Stimulated activated CD8-positive, alpha-beta memory T cell treated with anti-CD3 and anti-CD28 coated beads, Interleukin-4, amount 100 ng/mL, for 4 hours (primary cell): Measurements from ENCODE around the gene CFAP161.
"Not testable (repeated sequence)": the region's sequence is repeated elsewhere in the genome, so short reads cannot be mapped to it uniquely, and the experiment has no call there.

Experiments
- DNase-seq, 2 donors: peaks; one replicate each; pipeline ENCODE4 v3.0.0-alpha.2; 2020; ENCODE audit warnings: low read depth in 2 of 2, low spot score in 1 of 2

CFAP161 gene

DNA sequence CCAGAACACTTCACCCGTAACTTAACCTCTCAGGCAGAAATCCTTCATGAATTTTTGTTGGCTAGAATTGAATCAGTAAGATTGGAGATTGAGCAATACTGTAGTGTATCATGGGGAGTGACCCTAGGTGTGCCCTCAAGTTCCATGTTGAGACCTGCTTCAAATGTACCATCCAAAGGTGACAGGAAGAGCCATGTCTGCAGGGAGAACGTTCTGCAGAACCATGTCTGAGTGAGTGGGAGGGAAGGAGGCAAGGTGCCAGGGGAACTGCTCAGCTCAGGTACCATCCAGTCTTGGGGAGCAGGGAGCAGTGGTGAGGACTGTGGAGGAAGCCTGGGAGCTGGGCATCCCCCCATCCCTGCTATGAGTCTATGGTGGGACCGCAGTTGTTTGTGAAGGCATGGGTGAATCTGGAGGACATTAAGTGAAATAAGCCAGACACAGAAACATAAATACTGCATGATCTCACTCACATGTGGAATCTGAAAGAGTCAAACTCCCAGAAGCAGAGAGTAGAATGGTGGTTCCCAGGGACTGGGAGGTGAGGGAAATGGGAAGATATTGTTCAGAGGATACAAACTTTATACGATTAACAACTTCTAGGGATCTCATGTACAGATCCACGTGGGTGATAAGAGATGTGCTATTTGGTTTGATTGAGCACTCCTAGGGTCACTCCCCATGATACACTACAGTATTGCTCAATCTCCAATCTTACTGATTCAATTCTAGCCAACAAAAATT is 23.3 kb downstream of the CFAP161 start:
- DNase-seq: no peak

DNA sequence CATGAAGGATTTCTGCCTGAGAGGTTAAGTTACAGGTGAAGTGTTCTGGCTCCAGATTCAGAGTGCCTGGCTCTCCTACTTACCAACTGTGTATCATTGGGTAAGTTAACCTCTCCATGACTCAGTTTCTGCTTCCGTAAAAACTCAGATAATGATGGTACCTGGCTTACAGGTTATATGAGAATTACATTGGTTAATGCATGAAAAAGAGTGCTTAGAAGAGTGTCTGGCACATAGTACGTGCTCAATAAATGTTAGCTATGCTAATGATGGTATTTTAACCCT is 23.8 kb downstream of the CFAP161 start:
- no peak for DNase-seq

DNA sequence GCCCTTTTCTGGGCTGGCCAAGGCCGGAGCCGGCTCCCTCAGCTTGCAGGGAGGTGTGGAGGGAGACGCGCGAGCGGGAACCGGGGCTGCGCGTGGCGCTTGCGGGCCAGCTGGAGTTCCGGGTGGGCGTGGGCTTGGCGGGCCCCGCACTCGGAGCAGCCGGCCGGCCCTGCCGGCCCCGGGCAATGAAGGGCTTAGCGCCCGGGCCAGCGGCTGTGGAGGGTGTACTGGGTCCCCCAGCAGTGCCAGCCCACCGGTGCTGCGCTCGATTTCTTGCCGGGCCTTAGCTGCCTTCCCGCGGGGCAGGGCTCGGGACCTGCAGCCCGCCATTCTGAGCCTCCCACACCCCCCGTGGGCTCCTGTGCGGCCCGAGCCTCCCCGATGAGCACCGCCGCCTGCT is 24.5 kb downstream of the CFAP161 start:
- not testable (repeated sequence) for DNase-seq

DNA sequence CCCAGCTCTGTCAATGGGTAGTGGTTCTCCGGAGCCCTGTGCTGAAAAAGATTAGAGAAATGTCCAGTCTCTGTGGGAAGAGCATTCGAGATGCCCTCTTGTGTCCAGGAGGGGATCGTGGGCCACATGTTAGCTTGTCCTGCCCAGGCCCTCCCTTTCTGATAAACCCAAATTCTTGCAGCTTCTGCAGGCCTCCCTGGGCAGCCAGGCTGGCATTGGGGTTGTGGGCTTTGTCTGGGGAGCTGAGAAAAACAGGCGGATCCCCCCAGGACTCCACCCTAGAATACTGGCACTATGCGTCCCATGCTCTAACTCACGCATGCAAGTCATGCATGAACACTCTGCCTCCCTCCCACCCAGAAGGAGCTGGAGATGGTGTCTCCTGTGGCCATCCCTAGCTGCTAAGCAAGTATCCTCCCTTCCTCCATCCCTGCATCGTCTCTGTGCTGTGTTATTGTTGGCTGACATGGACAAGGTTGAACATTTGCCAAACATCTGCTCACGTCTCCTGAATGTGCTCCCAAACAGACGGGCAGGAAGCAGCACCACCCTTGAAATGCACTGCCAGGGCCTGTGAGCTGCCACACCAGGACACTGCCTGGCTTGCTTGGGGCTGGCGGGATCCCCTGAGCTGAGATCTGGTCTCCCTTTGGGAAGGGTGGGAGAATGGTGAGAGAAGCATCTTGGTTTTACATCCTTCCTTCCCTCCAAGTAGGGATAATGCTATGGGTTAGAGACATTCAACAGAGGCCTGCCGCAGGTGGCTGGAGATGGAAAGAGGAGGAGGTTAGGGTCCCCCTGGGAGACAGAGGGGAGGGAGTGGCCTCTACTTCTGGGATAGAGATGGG is 26.5 kb downstream of the CFAP161 start:
- DNase-seq: no peak

DNA sequence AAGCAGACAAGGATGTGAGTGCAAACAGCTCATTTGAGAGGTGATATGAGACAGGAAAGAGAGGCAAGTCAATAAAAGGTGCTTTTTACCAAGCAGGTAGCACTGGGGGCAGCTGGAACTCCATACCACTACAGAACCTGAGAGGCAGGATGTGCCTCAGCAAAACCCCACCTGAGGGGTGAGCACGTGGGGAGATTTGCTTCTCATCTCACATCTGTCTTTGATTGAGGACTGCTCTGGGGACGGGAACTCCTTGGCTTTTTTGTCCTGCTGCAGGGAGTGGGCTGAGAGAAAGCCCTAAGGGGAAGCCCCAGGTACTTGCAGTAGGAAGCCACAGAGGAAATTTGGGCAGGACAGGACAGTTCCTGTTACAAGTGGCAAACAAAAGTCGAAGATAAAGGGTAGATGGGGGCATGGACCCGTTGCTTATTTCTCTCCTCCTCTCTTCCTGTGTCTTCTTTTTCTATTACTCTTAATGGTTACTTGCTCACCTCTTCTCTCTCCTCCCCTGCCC is 27.1 kb downstream of the CFAP161 start:
- DNase-seq: no peak

DNA sequence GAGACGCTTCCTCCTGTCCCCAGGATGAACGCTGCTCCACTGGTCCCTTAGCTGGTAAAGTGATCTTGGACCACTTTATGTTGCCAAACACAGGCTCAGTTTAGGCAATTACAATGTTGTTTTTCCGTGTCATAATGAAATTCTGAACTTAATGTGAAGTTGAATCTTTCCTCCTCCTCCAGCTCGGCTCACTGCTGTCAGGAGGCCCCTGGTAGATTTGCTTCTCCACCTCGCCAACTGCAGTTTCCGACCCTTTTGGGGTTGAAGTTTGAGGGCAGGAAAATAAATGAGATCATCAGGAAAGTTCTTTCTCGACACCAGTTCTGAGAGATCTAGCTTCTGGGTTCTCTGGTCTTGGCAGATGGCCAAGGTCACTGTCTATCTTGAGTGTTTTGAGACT is 27.8 kb downstream of the CFAP161 start:
- no peak for DNase-seq

DNA sequence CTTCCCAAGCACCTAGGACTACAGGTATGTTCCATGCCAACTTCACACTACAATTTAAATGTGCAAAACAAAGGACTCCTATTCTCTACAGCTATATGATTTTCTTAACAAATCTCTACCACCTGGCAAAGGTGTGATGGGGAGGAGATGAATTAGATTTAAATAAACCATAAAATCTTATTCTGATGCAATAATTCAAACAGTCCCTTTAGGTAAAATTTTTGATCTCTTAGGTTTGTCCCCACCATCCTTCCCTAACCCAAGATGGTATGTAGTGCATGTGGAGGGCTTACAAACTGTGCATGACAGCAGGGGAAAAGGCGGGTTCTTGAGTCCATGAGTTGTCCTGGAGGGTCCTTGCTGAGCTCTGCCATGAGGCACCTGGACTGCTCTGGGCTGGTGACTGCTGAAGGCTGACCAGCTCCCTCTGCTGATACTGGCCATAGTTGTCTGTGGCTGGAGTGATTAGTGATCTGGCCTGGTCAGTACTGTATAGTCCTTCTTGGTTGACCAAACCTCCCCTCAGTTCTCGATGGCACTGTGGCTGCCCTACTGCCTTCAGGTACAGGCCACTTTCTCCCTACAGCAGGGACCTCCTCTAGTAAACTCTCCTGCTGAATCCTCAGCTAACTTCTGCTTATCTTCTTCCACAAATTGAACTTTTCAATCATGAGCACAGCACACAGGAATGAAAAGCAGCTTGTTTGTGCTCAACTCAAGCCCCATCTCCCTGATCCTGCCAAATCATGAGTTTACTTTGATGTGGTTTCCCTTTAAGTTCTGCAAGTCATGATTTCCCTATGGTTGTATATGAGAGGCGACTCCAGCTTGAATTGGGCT is 30.1 kb downstream of the CFAP161 start:
- DNase-seq: no peak

DNA sequence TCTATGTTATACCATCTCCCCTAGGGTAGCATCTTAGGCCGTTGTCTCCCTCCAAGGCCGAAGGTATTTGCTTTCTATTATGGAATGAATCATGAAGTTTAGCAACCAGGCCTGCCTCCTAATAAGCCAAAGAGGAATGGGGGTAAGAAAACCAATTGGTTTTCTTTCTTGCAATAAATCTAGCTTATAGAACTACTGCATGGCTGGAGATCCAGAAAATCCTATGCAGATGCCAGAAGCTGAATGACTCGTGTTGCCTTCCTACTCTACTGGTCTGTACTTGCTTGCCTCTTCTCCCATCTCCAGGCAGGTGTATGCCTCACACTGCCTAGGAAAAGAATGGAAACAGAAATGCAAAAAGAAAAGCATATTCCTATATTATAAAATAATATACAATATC is 31.5 kb downstream of the CFAP161 start:
- no peak for DNase-seq

DNA sequence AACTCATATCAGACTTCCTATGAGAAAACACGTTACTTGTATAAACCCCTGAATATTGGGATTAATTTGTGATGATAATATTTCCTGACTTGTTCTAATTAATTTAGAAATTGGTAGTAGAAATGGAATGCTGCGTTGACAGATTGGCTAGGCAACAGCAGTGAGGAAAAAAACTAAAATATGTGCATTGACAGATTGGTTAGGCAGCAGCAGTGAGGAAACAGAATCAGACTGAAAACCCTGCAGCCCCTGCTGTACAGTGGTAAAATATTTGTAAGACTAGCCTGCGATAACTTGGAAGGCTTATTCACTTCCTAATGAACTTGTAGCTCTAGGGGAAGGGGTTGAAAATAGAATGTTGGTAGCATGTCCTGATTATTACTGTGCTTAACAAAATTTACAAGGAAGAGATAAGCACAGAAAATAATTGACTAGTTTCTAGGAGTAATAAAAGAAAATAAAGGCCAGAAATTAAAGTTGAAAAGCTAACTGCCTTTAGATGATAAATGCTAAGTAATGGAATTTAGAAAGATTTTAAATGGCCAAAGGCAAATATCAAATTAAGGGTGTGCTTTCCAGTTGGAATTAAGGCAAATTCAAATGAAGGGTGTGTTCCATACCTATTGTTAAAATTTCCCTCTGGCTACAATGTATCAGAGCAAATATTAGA is 32.7 kb downstream of the CFAP161 start:
- no peak for DNase-seq

DNA sequence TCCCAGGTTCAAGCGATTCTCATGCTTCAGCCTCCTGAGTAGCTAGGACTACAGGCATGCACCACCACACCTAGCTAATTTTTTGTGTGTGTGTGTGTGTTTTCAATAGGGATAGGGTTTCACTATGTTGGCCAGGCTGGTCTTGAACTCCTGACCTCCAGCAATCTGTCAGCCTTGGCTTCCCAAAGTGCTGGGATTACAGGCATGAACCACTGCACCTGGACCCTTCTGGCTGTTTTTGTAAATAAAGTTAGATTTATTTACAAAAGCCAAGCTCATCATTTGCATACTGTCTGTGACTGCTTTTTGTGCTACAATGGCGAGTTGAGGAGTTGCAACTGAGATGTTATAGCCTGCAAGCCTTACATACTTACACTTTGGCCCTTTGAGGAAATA is 34.1 kb downstream of the CFAP161 start:
- DNase-seq: no peak

DNA sequence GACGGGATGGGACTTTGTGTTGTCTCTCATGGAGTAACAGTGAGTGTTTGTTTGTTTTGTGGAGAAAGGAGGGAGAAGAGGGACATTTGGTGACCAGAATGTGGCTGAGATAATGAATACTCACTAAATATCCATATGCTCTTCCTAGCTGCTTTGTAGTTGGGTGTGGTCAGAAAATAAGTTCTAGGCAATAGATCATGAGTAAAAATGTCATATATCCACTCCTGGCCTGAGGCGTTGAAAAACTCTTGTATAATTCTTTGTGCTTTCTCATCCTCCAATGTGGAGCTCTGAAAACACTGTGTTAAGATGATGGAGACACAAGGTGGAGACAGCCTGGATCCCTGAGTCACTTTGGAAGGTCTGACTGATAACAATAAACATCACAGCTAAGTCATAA is 34.6 kb downstream of the CFAP161 start:
- no peak for DNase-seq

DNA sequence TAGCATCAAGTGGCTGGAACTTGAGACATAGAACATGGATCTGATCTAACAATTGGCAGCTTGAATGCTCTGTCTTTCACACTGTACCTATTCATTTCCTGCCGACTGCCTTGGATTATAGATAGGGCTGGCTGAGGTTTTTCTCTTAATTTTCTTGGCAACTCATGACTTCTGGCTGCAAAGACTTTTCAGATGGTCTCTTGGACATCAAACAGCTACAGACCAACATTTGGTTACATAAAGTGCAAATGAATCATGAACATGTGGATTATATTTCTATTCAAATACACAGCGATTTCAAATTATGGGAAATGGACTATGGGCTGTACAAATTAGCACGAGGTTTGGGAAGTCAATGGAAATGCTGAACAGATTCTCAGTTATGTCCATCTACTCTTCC is 36.4 kb downstream of the CFAP161 start:
- no peak for DNase-seq

DNA sequence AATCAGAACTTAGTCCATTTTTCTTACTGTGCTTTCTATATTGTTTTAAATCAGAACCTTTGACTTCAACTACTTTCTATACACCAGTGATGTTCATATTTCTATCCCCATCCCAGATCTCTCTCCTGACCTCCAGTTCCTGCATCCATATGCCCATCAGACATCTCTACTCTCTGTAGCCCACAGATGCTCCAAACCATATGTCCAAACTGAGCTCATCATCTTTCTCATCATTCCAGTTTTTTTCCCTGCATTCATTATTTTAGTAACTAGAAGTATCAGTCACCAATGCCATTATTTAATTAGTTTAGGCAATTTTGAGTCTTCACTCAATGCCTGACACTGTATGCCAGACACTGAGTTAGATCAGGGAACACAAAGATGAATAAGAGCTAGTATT is 37.2 kb downstream of the CFAP161 start:
- DNase-seq: no peak

DNA sequence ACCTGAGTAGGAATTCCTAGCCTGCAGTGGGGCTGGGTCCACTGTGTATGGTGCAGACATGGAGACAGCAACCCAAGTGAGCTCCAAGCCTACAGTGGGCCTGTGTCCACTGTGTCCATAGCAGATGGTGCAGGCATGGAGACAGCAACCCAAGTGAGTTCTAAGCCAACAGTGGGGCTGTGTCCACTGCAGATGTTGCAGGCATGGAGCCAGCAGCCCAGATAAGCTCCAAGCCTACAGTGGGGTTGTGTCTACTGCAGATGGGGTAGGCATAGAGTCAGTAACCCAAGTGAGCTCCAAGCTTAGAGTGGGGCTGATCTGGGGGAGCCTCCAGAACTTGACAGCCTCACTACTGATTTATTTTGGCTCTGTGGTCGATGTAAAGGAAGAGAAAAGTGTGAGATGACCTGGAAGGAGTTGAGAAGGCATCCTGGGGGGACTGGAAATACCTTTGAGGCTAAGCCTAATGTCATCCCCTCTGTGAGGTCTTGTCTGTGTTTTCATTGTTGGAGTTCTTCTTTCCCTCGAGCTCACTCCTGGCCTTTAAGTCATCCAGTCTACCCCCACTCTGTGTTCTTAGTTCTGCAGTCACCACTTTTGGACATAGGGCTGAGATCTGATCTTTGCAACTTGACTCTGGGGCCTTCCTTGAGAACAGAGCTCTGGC is 40.2 kb downstream of the CFAP161 start:
- DNase-seq: no peak

DNA sequence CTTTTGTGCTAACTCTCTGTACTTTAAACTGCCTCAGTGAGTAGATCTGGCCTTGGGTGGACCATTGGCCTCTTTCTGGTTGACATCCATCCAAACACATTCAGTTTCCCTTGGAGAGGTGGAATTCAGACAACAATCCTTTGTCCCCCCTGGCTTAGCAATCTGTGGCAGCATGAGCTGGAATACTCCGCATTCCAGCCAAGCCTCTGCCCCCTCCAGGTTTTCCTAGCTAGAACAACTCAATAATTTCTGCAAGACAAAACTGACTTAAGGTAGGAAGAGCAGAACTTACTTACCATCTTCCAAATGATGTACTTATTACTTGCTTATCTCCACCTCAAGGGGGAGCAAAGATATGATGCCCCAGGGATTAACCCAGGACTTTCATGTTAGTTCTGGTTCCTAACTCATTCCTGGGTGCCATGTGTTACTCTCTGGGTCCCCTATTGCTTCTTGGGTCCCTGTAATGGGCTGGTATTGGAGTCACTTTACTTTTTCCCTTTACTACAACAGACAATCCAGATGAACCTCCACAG is 40.8 kb downstream of the CFAP161 start:
- DNase-seq: no peak

DNA sequence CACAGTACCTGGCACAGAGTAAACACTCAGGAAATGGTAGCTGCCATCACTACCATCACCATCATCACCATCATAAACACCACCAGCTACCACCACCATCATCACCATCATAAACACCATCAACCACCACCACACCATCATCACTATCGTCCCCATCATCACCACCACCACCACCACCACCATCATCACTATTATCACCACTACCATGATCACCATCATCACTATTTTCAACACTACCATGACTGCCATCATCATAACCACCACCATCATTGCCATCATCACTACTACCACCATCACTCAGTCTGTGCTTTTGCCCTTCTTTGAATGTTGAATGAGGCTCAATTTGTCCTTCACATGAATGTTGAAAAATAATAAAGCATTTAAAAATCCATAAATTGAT is 41.4 kb downstream of the CFAP161 start:
- no peak for DNase-seq

DNA sequence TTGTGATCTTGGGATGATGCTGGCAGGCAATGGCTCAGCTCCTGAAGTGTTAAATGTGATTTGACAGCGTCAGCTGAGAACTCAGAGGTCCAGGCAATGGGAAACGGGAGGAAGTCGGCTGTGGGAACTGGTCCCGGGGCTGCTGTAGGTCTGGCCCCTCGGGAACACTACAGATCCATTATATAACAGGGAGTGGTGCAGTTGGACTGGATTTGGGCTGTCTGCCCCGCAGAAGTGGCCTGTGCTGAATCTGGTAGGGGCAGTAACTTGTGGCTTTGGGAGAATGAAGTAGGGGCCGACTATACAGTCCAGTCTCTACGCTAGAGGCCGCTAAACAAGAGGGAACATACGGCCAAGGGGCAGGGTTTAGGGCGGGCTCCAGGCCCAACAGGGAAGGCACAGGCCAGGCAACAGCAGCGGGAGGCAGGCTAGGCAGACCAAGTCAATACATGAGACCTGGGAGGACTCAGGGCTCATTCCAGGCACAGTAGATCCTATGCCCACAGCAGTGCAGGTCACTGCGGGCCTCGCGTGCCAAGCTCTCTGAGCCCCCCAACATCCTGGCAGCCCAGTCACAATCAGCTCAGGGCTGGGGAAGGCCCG is 42.3 kb downstream of the CFAP161 start:
- DNase-seq: no peak

DNA sequence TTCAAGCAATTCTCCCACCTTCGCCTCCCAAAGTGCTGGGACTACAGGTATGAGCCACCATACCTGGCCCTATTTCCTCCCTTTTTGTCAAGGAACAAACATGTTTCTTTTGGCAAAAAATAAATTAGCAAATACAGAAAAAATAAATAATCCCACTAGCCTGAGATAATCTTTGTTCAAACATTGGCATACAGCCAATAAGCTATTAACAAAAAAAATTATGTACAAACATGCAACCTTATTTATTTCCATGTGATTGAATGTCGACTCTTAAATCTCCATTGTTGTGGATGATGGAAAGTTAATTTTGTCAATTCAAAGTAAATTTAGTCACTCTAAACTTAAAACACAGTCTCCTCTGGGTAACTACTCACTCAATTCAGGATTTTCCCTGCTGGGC is 44.3 kb downstream of the CFAP161 start:
- no peak for DNase-seq

DNA sequence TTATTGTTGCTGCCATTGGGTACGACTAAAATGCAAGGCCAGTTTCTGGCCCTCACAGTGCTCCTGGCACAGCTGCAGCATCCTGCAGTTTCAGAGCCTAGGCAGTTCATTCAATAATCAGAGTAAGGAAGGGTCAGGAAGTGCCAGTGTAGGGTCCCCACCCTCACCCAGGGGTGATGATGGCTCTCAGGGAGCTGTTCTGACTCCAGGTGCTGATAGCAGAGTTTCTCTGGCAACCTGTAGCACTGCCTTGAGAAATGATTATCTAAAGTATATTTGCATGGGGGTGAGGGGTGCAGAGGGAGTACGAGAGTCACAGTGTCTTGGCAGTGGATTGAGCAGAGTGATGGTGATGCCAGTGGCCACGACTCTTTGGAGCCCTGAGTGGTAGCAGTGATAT is 47.1 kb downstream of the CFAP161 start:
- no peak for DNase-seq
